ENCODE data around the gene NRF1. TPM values are rescaled to one million over a fixed set of nuclear protein-coding genes. Genes with fewer than 3 reads are reported as not detected.

NRF1 gene
- total and polyA plus RNA-seq, 2 of the 8 experiments (the other 6 are each of a cell fraction or from before 2014, with no cell fraction given) = 18.2 to 21.4 TPM

DNA sequence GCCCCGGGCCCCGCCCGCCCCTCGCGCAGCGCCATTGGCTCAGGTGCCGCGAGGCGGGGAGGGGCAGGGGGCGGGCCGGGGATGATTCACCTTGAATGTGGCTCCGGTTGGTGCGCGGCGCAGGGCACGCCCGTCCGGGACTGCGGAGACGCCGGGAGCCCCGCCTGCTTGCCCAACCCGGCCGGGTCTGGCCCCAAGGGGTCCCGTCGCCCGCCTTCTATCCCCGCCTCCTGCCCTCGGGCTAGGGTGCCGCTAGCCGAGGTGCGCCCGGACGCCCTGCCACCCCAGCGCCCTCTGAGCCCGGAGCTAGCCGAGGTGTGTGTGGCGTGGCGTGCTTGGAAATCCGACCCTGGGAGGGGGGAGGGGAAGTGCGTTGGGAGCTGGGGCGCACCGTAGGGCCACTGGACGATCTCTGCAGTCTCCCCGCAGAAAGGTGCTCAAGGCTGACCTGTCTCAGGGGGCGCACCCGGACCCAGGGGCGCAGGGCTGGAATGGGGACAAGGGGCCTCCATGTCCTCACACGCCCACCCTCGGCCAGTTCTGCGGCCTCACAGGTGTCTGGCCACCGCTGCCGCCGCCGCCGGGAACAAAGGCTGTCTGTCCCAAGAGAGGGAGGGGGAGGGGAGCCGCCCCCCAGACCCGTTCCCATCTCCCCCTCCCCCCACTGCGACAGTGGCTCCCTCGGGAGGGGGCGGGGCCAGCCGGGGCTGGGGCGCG, 168.9 kb downstream of the NRF1 start:
- H3K4me1 ChIP-seq (replicated peaks in 1 of 4; ENCODE audit: control insufficient read depth in 3 of 4, insufficient read depth in 4 of 4, low read length in 3 of 4) = peaks cover 12 to 55% (median 40%) of the 10 kb centered on the region in 4 experiments
- TF ChIP-seq TAF1 (IDR thresholded peaks at IDR 0.05; ENCODE audit: low read depth, low read length) = peak; percentile 1; the same call in 1 of the 2 replicates
- TF ChIP-seq HDAC2 (IDR thresholded peaks at IDR 0.05; ENCODE audit: borderline replicate concordance in 1 of 2, low read depth in 2 of 2, low read length in 2 of 2) = peak in 1 of 2 experiments; percentile 19; a peak in 1 of 4 replicates
- TF ChIP-seq KDM1A (IDR thresholded peaks at IDR 0.05; ENCODE audit: borderline replicate concordance, low read length) = peak; percentile 77; the same call in 1 of the 2 replicates
- no peak for TF ChIP-seq SP2 (IDR thresholded peaks at IDR 0.05; ENCODE audit: low read length)
- no peak for TF ChIP-seq SIN3A (conservative IDR thresholded peaks at IDR 0.05 in 1 of 2, IDR thresholded peaks at IDR 0.05 in 1 of 2; ENCODE audit: low read depth in 1 of 2, low read length in 2 of 2)
- TF ChIP-seq SP1 (IDR thresholded peaks at IDR 0.05; ENCODE audit: low read depth, low read length) = no peak
- TF ChIP-seq CHD2 (IDR thresholded peaks at IDR 0.05; ENCODE audit: low read length) = 0 out of 2 replicates have a peak, but pooled peaks have one; percentile 22
- TF ChIP-seq EP300 (IDR thresholded peaks at IDR 0.05; ENCODE audit: borderline replicate concordance in 1 of 2, low read depth in 2 of 2, low read length in 2 of 2) = no peak; a peak in 1 of 3 replicates
- no peak for TF ChIP-seq SIX5 (IDR thresholded peaks at IDR 0.05; ENCODE audit: low read depth, low read length)
- TF ChIP-seq, protein P1, sequence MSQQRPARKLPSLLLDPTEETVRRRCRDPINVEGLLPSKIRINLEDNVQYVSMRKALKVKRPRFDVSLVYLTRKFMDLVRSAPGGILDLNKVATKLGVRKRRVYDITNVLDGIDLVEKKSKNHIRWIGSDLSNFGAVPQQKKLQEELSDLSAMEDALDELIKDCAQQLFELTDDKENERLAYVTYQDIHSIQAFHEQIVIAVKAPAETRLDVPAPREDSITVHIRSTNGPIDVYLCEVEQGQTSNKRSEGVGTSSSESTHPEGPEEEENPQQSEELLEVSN (IDR thresholded peaks at IDR 0.05) = no peak

More for the DNA sequence above, 168.9 kb downstream of the NRF1 start:
- Histone ChIP-seq H2BK5ac (ENCODE audit: low read depth, low read length) (peak overlapping the region; percentile 96; the same call in 1 of the 2 replicates), H3K23ac (ENCODE audit: insufficient read length) (no peak overlapping the region), H3K9me3 (ENCODE audit: insufficient read depth in 2 of 2, low read depth in 1 of 2, low read length in 1 of 2) (no peaks in the 10 kb centered on the region), H3K18ac (ENCODE audit: extremely low read depth, low read length) (peak overlapping the region; percentile 96), H2BK20ac (ENCODE audit: low read length) (peak overlapping the region; percentile 55; the same call in 1 of the 2 replicates), H3K9ac (replicated peaks in 1 of 4; ENCODE audit: extremely low read depth in 1 of 4, low read depth in 3 of 4, low read length in 3 of 4) (peak overlapping the region in 3 of 4 experiments; percentile 42 to 61 (median 49); a peak in 4 of 7 replicates), H3K4ac (replicated peaks; ENCODE audit: insufficient read length, low read depth, low read length) (peak overlapping the region; percentile 38), H4K20me1 (replicated peaks in 1 of 2; ENCODE audit: control insufficient read depth in 1 of 2, insufficient read depth in 2 of 2, low read length in 2 of 2) (peaks cover 21 to 28% of the 10 kb centered on the region in 2 experiments), H3K4me2 (ENCODE audit: insufficient read depth in 1 of 2, low read depth in 2 of 2, low read length in 2 of 2) (peak overlapping the region; percentile 82 to 99), H4K91ac (replicated peaks; ENCODE audit: insufficient read length, low read length) (peak overlapping the region; percentile 95), H3K79me1 (ENCODE audit: low read depth, low read length) (peaks cover 3% of the 10 kb centered on the region; the same call in 1 of the 2 replicates), H2BK12ac (ENCODE audit: low read depth, low read length) (peak overlapping the region; percentile 96), H3K27me3 (replicated peaks in 1 of 4; ENCODE audit: control insufficient read depth in 3 of 4, extremely low read depth in 1 of 4, insufficient read depth in 3 of 4, low read length in 3 of 4) (peaks cover 55 to 78% (median 73%) of the 10 kb centered on the region in 4 experiments), H3K14ac (ENCODE audit: insufficient read length) (no peak overlapping the region), H4K5ac (ENCODE audit: insufficient read length, low read depth, low read length) (peak overlapping the region; percentile 84), H2AFZ (ENCODE audit: low read length) (no peak overlapping the region), H2AK5ac (ENCODE audit: low read depth, low read length) (no peak overlapping the region), H2BK15ac (ENCODE audit: low read length) (peak overlapping the region; percentile 99), H2BK120ac (replicated peaks; ENCODE audit: low read depth, low read length) (peak overlapping the region; percentile 59), H3K27ac (ENCODE audit: low read depth, low read length) (no peak overlapping the region), H3K56ac (replicated peaks; ENCODE audit: insufficient read length, low read depth, low read length) (peak overlapping the region; percentile 89), H3K4me3 (ENCODE audit: extremely low read depth in 1 of 4, insufficient read depth in 2 of 4, low read depth in 3 of 4, low read length in 4 of 4) (peak overlapping the region; percentile 55 to 76 (median 61)), H4K8ac (ENCODE audit: extremely low read depth, insufficient read depth, low read length) (peak overlapping the region; percentile 71), H3K36me3 (ENCODE audit: control insufficient read depth in 2 of 4, insufficient read depth in 4 of 4, low read length in 3 of 4) (peaks cover 0 to 8% (median 0%) of the 10 kb centered on the region in 4 experiments; a peak in 2 of 8 replicates), H3K79me2 (ENCODE audit: control insufficient read depth in 1 of 2, insufficient read depth in 2 of 2, low read length in 2 of 2) (peaks cover 0 to 3% of the 10 kb centered on the region in 2 experiments; a peak in 1 of 4 replicates), H3K23me2 (ENCODE audit: low read depth, low read length) (peaks cover 26% of the 10 kb centered on the region)
- FAIRE-seq = no peak
- CTCF ChIA-PET (ENCODE audit: partially characterized antibody) = interaction anchor here (0.7 to 2.6 kb wide), 10 partner anchors 7 to 348 kb away, joined by 3 to 10 read pairs (median 4); no protein-coding TSS in a partner anchor
- DNase-seq (ENCODE audit: low read depth in 1 of 2, low spot score in 2 of 2) = peak; percentile 74 to 92
- POLR2A ChIA-PET (ENCODE audit: partially characterized antibody) = interaction anchor here (0.6 to 5.9 kb wide), 18 partner anchors 8 to 301 kb away, joined by 3 to 33 read pairs (median 4); no protein-coding TSS in a partner anchor
- WGBS, 2 experiments (ENCODE audit: extremely low coverage in 1 of 2, insufficient coverage in 1 of 2, insufficient read length in 1 of 2, insufficient replicate concordance in 2 of 2, low coverage in 1 of 2, low lambda C conversion rate in 2 of 2, missing lambda C conversion rate in 1 of 2) = 0% methylated on average over 4 of the region's 64 CpGs; no CpG with 5 or more reads in 1 of the 2 experiments
